GM18526 (cell line): ENCODE measurements around the gene EPG5.

Source experiments
- POLR2A ChIP-seq: IDR thresholded peaks from 3 replicates; pipeline ENCODE4 v1.6.1; 2011; ENCODE audit not compliant: insufficient read length; ENCODE audit errors: extremely low read depth

EPG5 gene

DNA sequence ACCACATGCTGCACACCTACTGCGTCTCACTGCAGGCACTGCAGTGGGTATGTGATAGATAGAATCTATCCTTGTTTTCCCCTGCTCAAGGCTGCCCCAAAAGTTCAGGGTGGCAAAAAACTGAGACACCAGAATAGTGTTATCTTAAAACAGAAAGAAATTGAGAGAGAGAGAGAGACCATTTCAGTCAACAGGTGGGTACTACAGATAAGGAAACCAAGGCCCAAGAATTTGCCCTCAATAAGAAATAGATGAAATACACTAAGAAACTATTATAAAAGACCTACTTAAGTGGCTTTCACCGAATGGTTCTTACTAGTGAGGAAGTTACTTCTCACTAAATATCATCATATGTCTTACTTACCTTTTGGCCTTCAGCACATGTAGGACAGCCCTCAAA, 27.9 kb downstream of the EPG5 start:
- no peak for TF ChIP-seq POLR2A

GRCh38 chr18:45938488-45938935, 28.6 kb downstream of the EPG5 start:
- no peak for TF ChIP-seq POLR2A

DNA sequence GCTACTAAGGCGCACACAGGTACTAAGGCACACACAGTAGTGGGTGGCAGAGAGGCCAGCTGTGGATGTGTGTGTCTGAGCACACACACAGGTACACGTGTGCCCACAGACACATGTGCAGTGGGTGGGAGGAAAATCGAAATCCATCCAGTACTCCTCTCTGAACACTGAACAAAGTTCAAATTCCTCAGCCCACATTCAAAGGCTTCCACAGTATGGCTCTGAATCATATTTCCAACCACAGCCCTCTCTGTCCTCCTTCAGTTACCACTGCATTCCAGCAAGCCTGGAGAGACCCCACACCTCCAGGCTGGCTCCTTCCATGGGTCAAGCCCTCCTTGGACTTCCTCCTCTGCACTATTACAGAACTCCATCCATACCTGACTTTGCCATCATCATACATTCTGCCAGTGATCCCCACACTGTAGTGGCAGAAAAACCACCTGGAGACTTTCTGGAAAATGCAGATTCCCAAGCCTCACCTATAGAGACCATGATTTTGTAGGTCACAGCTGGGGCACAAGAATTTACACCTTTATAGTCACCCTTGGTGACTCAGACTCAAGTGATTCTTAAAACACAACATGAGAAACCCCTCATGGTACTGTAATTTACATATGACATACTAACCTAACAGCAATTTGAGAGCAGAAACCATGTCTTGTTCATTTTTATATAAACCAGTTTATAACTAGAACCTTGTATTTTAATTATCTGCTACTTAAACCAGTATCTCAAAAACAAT, 31.4 kb downstream of the EPG5 start:
- no peak for TF ChIP-seq POLR2A

- TF ChIP-seq POLR2A: no peak
Measured at GRCh38 chr18:45932708-45933107, 34.4 kb downstream of the EPG5 start.

- TF ChIP-seq POLR2A: no peak
Measured at GRCh38 chr18:45930963-45931362, 36.2 kb downstream of the EPG5 start.

- TF ChIP-seq POLR2A: no peak
Measured at GRCh38 chr18:45926691-45927090, 40.4 kb downstream of the EPG5 start.

GRCh38 chr18:45926085-45926484, 41.0 kb downstream of the EPG5 start:
- no peak for TF ChIP-seq POLR2A

DNA sequence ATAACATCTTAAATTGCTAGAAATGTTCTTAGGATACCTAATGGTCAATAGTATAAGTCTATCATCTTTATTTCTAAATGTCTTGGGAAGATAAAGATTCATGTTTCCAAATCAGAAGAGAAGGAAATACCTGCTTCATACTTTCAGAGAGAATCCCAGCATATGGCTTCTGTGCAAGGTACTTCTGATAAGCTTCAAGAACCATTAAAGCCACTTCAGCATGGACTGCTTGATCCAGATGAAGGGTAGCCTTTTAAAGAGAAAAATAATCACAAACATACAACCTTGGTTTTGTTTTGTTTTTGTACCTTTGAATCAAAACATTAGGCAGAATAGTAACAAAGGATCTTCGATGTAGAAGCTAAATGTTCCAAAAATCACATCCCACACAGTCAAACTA, 44.0 kb downstream of the EPG5 start:
- no peak for TF ChIP-seq POLR2A

GRCh38 chr18:45920367-45920766, 46.8 kb downstream of the EPG5 start:
- no peak for TF ChIP-seq POLR2A

DNA sequence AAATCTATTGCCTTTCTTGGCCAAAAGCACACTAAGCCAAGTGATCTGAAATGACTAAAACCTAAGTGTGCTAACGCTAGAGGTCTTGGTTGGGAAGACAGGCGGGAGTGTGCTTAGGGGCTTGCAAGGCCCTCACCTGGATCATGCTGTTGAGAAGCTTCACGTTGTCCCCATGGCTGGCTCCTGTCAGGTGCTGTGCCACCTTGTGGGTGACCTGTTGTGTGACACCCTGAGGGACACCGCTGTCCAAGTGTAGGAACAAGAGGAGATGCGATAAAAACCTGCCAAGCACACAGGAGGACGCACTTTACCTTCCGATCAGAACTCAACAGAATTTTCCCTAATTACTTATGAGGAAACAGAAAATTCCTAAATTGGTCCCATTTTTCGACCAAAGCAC, 50.8 kb downstream of the EPG5 start:
- no peak for TF ChIP-seq POLR2A

- no peak for TF ChIP-seq POLR2A
Measured at GRCh38 chr18:45913276-45913675, 53.9 kb downstream of the EPG5 start.

GRCh38 chr18:45910405-45911023, 56.6 kb downstream of the EPG5 start:
- TF ChIP-seq POLR2A: no peak

- no peak for TF ChIP-seq POLR2A
Measured at GRCh38 chr18:45901654-45902210, 65.4 kb downstream of the EPG5 start.

- TF ChIP-seq POLR2A: no peak
Measured at GRCh38 chr18:45900623-45901022, 66.5 kb downstream of the EPG5 start.

GRCh38 chr18:45896991-45897390, 70.1 kb downstream of the EPG5 start:
- TF ChIP-seq POLR2A: no peak

GRCh38 chr18:45896452-45896851, 70.7 kb downstream of the EPG5 start:
- no peak for TF ChIP-seq POLR2A
